ENCODE measurements around the gene SMARCAD1. TPM values are rescaled to one million over a fixed set of nuclear protein-coding genes. Genes with fewer than 3 reads are reported as not detected.

Gene SMARCAD1
- polyA plus RNA-seq, 1 donor: 32.1 TPM

GRCh38 chr4:94256144-94256783, 48.6 kb downstream of the SMARCAD1 start:
- Histone ChIP-seq H3K4me3 (ENCODE audit: low read length) (no peak overlapping the region), H3K27me3 (ENCODE audit: control insufficient read depth, insufficient read depth, low read length) (no peaks in the 10 kb centered on the region), H3K4me1 (ENCODE audit: control insufficient read depth, insufficient read depth, low read length) (no peaks in the 10 kb centered on the region), H3K36me3 (ENCODE audit: control insufficient read depth, insufficient read depth, low read length) (peaks cover 22% of the 10 kb centered on the region), H3K27ac (ENCODE audit: low read length) (no peak overlapping the region), H3K9me3 (ENCODE audit: control insufficient read depth, low read depth, low read length) (no peaks in the 10 kb centered on the region)
- WGBS (ENCODE audit: insufficient coverage, low lambda C conversion rate): no CpG with 5 or more reads among the region's 8 CpGs
- DNase-seq: no peak

GRCh38 chr4:94256828-94257227, 49.2 kb downstream of the SMARCAD1 start:
- peaks cover 26% of the 10 kb centered on the region for H3K36me3 ChIP-seq (ENCODE audit: control insufficient read depth, insufficient read depth, low read length)
- H3K27me3 ChIP-seq (ENCODE audit: control insufficient read depth, insufficient read depth, low read length): no peaks in the 10 kb centered on the region
- no peaks in the 10 kb centered on the region for H3K4me1 ChIP-seq (ENCODE audit: control insufficient read depth, insufficient read depth, low read length)
- no peak for DNase-seq
- H3K27ac ChIP-seq (ENCODE audit: low read length): no peak overlapping the region
- H3K9me3 ChIP-seq (ENCODE audit: control insufficient read depth, low read depth, low read length): no peaks in the 10 kb centered on the region
- H3K4me3 ChIP-seq (ENCODE audit: low read length): no peak overlapping the region

GRCh38 chr4:94262163-94263016, 54.7 kb downstream of the SMARCAD1 start:
- Histone ChIP-seq H3K9me3 (ENCODE audit: control insufficient read depth, low read depth, low read length) (no peaks in the 10 kb centered on the region), H3K27me3 (ENCODE audit: control insufficient read depth, insufficient read depth, low read length) (no peaks in the 10 kb centered on the region), H3K36me3 (ENCODE audit: control insufficient read depth, insufficient read depth, low read length) (peaks cover 24% of the 10 kb centered on the region), H3K4me3 (ENCODE audit: low read length) (no peak overlapping the region), H3K27ac (ENCODE audit: low read length) (no peak overlapping the region), H3K4me1 (ENCODE audit: control insufficient read depth, insufficient read depth, low read length) (no peaks in the 10 kb centered on the region)
- DNase-seq: no peak
- 93% methylated on average over 2 of the region's 5 CpGs for WGBS (ENCODE audit: insufficient coverage, low lambda C conversion rate)

GRCh38 chr4:94267037-94267436, 59.4 kb downstream of the SMARCAD1 start:
- H3K36me3 ChIP-seq (ENCODE audit: control insufficient read depth, insufficient read depth, low read length): peaks cover 22% of the 10 kb centered on the region
- no peak for DNase-seq
- no peaks in the 10 kb centered on the region for H3K9me3 ChIP-seq (ENCODE audit: control insufficient read depth, low read depth, low read length)
- 100% methylated on average over 3 of the region's 4 CpGs for WGBS (ENCODE audit: insufficient coverage, low lambda C conversion rate)
- no peaks in the 10 kb centered on the region for H3K27me3 ChIP-seq (ENCODE audit: control insufficient read depth, insufficient read depth, low read length)
- no peak overlapping the region for H3K4me3 ChIP-seq (ENCODE audit: low read length)
- H3K4me1 ChIP-seq (ENCODE audit: control insufficient read depth, insufficient read depth, low read length): no peaks in the 10 kb centered on the region
- no peak overlapping the region for H3K27ac ChIP-seq (ENCODE audit: low read length)

- Histone ChIP-seq H3K9me3 (ENCODE audit: control insufficient read depth, low read depth, low read length) (no peaks in the 10 kb centered on the region), H3K27ac (ENCODE audit: low read length) (no peak overlapping the region), H3K4me3 (ENCODE audit: low read length) (no peak overlapping the region), H3K36me3 (ENCODE audit: control insufficient read depth, insufficient read depth, low read length) (peaks cover 32% of the 10 kb centered on the region), H3K27me3 (ENCODE audit: control insufficient read depth, insufficient read depth, low read length) (no peaks in the 10 kb centered on the region), H3K4me1 (ENCODE audit: control insufficient read depth, insufficient read depth, low read length) (no peaks in the 10 kb centered on the region)
- WGBS (ENCODE audit: insufficient coverage, low lambda C conversion rate): 50% methylated on average over 2 of the region's 2 CpGs
- DNase-seq: no peak
Observed at GRCh38 chr4:94271248-94271647, 63.6 kb downstream of the SMARCAD1 start.

- no peaks in the 10 kb centered on the region for H3K27me3 ChIP-seq (ENCODE audit: control insufficient read depth, insufficient read depth, low read length)
- WGBS (ENCODE audit: insufficient coverage, low lambda C conversion rate): 100% methylated on average over 2 of the region's 3 CpGs
- no peak overlapping the region for H3K27ac ChIP-seq (ENCODE audit: low read length)
- no peak overlapping the region for H3K4me3 ChIP-seq (ENCODE audit: low read length)
- peaks cover 39% of the 10 kb centered on the region for H3K36me3 ChIP-seq (ENCODE audit: control insufficient read depth, insufficient read depth, low read length)
- no peaks in the 10 kb centered on the region for H3K4me1 ChIP-seq (ENCODE audit: control insufficient read depth, insufficient read depth, low read length)
- no peak for DNase-seq
- H3K9me3 ChIP-seq (ENCODE audit: control insufficient read depth, low read depth, low read length): no peaks in the 10 kb centered on the region
Observed at GRCh38 chr4:94274912-94275311, 67.2 kb downstream of the SMARCAD1 start.

GRCh38 chr4:94276204-94276603, 68.5 kb downstream of the SMARCAD1 start:
- WGBS (ENCODE audit: insufficient coverage, low lambda C conversion rate): 100% methylated on average over 3 of the region's 7 CpGs
- no peaks in the 10 kb centered on the region for H3K27me3 ChIP-seq (ENCODE audit: control insufficient read depth, insufficient read depth, low read length)
- no peaks in the 10 kb centered on the region for H3K9me3 ChIP-seq (ENCODE audit: control insufficient read depth, low read depth, low read length)
- peaks cover 44% of the 10 kb centered on the region for H3K36me3 ChIP-seq (ENCODE audit: control insufficient read depth, insufficient read depth, low read length)
- DNase-seq: no peak
- no peak overlapping the region for H3K4me3 ChIP-seq (ENCODE audit: low read length)
- no peaks in the 10 kb centered on the region for H3K4me1 ChIP-seq (ENCODE audit: control insufficient read depth, insufficient read depth, low read length)
- no peak overlapping the region for H3K27ac ChIP-seq (ENCODE audit: low read length)

GRCh38 chr4:94277534-94277933, 69.9 kb downstream of the SMARCAD1 start:
- DNase-seq: no peak
- WGBS (ENCODE audit: insufficient coverage, low lambda C conversion rate): 64% methylated on average over 3 of the region's 3 CpGs
- no peaks in the 10 kb centered on the region for H3K4me1 ChIP-seq (ENCODE audit: control insufficient read depth, insufficient read depth, low read length)
- H3K4me3 ChIP-seq (ENCODE audit: low read length): no peak overlapping the region
- H3K9me3 ChIP-seq (ENCODE audit: control insufficient read depth, low read depth, low read length): no peaks in the 10 kb centered on the region
- peaks cover 42% of the 10 kb centered on the region for H3K36me3 ChIP-seq (ENCODE audit: control insufficient read depth, insufficient read depth, low read length)
- no peaks in the 10 kb centered on the region for H3K27me3 ChIP-seq (ENCODE audit: control insufficient read depth, insufficient read depth, low read length)
- no peak overlapping the region for H3K27ac ChIP-seq (ENCODE audit: low read length)

- no peak overlapping the region for H3K4me3 ChIP-seq (ENCODE audit: low read length)
- H3K27me3 ChIP-seq (ENCODE audit: control insufficient read depth, insufficient read depth, low read length): no peaks in the 10 kb centered on the region
- WGBS (ENCODE audit: insufficient coverage, low lambda C conversion rate): 100% methylated on average over 2 of the region's 2 CpGs
- no peak overlapping the region for H3K27ac ChIP-seq (ENCODE audit: low read length)
- no peaks in the 10 kb centered on the region for H3K9me3 ChIP-seq (ENCODE audit: control insufficient read depth, low read depth, low read length)
- no peaks in the 10 kb centered on the region for H3K4me1 ChIP-seq (ENCODE audit: control insufficient read depth, insufficient read depth, low read length)
- H3K36me3 ChIP-seq (ENCODE audit: control insufficient read depth, insufficient read depth, low read length): peaks cover 44% of the 10 kb centered on the region
- no peak for DNase-seq
Observed at GRCh38 chr4:94278781-94279180, 71.1 kb downstream of the SMARCAD1 start.

GRCh38 chr4:94284889-94285288, 77.2 kb downstream of the SMARCAD1 start:
- no peak overlapping the region for H3K4me3 ChIP-seq (ENCODE audit: low read length)
- H3K9me3 ChIP-seq (ENCODE audit: control insufficient read depth, low read depth, low read length): no peaks in the 10 kb centered on the region
- DNase-seq: no peak
- H3K27ac ChIP-seq (ENCODE audit: low read length): no peak overlapping the region
- WGBS (ENCODE audit: insufficient coverage, low lambda C conversion rate): 83% methylated on average over 1 of the region's 1 CpG
- no peaks in the 10 kb centered on the region for H3K4me1 ChIP-seq (ENCODE audit: control insufficient read depth, insufficient read depth, low read length)
- H3K36me3 ChIP-seq (ENCODE audit: control insufficient read depth, insufficient read depth, low read length): peaks cover 40% of the 10 kb centered on the region
- H3K27me3 ChIP-seq (ENCODE audit: control insufficient read depth, insufficient read depth, low read length): no peaks in the 10 kb centered on the region
